GM18870 (cell line): ENCODE measurements around the gene STAT2.

Source experiments
- ATAC-seq: cut with Tn5 transposase; IDR thresholded peaks from one replicate; pipeline ENCODE4 v1.9.1; 2021; ENCODE audit warnings: moderate library complexity; ENCODE audit not compliant: unreplicated experiment

Gene STAT2

GRCh38 chr12:56297400-56297799 is 62.5 kb downstream of the STAT2 start:
- ATAC-seq: no peak

DNA sequence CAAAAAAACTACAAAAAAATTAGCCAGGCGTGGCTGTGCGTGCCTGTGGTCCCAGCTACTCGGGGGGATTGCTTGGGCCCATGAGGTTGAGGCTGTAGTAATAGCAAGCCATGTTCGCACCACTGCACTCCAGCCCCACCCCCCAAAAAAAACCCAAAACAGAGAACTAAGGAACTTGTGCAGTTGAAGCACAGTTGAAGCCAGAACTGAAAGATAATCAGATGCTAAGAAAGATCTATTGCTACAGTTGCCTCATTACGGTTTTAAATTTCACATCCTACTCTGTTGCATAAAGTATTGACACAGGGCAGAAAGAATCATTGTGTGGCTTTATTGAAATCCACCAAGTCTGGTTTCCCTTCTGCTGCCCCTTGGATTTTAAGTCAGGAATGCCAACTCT is 63.6 kb downstream of the STAT2 start:
- no peak for ATAC-seq

GRCh38 chr12:56293795-56294194 is 66.1 kb downstream of the STAT2 start:
- no peak for ATAC-seq
